HG02884 (cell line): Measurements from ENCODE around the gene MT2A.
A peak's percentile ranks its signal among the peaks of the same experiment; 100 is the strongest.

Experiments used
- ATAC-seq: cut with Tn5 transposase; IDR thresholded peaks from one replicate; pipeline ENCODE4 v1.9.1; 2021; ENCODE audit warnings: mild to moderate bottlenecking, moderate library complexity; ENCODE audit not compliant: unreplicated experiment

MT2A gene

GRCh38 chr16:56594292-56594619 lies 14.1 kb upstream of the MT2A start:
- no peak for ATAC-seq

GRCh38 chr16:56600398-56600999 lies 7.9 kb upstream of the MT2A start:
- ATAC-seq, result no peak

GRCh38 chr16:56601325-56601724 lies 7.1 kb upstream of the MT2A start:
- no peak for ATAC-seq

GRCh38 chr16:56603589-56603988 lies 4.8 kb upstream of the MT2A start:
- ATAC-seq, result no peak

- no peak for ATAC-seq
These were observed 3.4 kb upstream of the MT2A start for GRCh38 chr16:56604966-56605365.

- no peak for ATAC-seq
These were observed 2.9 kb upstream of the MT2A start for GRCh38 chr16:56605475-56605874.

GRCh38 chr16:56606071-56606475 lies 2.3 kb upstream of the MT2A start:
- ATAC-seq, result no peak

GRCh38 chr16:56606476-56607108 lies 1.8 kb upstream of the MT2A start:
- ATAC-seq, result no peak

GRCh38 chr16:56607109-56607618 lies 1.2 kb upstream of the MT2A start:
- no peak for ATAC-seq

- no peak for ATAC-seq
These were observed 725 bp upstream of the MT2A start for GRCh38 chr16:56607675-56608042.

GRCh38 chr16:56608876-56609462 lies 585 bp downstream of the MT2A start:
- no peak for ATAC-seq

GRCh38 chr16:56609463-56609921 lies 1.1 kb downstream of the MT2A start:
- peak; percentile 39 for ATAC-seq

- ATAC-seq, result no peak
These were observed 1.7 kb downstream of the MT2A start for GRCh38 chr16:56610017-56610608.

GRCh38 chr16:56610609-56611111 lies 2.3 kb downstream of the MT2A start:
- ATAC-seq, result no peak

- no peak for ATAC-seq
These were observed 3.0 kb downstream of the MT2A start for GRCh38 chr16:56611281-56611833.

- ATAC-seq, result no peak
These were observed 5.3 kb downstream of the MT2A start for GRCh38 chr16:56613706-56614105.

- ATAC-seq, result no peak
These were observed 6.2 kb downstream of the MT2A start for GRCh38 chr16:56614549-56614991.

GRCh38 chr16:56615353-56615752 lies 7.0 kb downstream of the MT2A start:
- no peak for ATAC-seq

- no peak for ATAC-seq
These were observed 8.3 kb downstream of the MT2A start for GRCh38 chr16:56616608-56617211.

- no peak for ATAC-seq
These were observed 9.1 kb downstream of the MT2A start for GRCh38 chr16:56617212-56618085.
